K562 (cell line): ENCODE data around the gene CMTM1. TPM values are rescaled to one million over a fixed set of nuclear protein-coding genes. Genes with fewer than 3 reads are reported as not detected.
A peak's percentile ranks its signal among the peaks of the same experiment; 100 is the strongest.

ENCODE experiments used
- COPS2 ChIP-seq: fragments of 450-650 bp; conservative IDR thresholded peaks from 2 replicates; pipeline ENCODE4 v1.6.1; 2016; ENCODE audit warnings: mild to moderate bottlenecking, moderate library complexity
- GTF2F1 ChIP-seq: IDR thresholded peaks from 2 replicates; pipeline ENCODE4 v1.6.1; 2011; ENCODE audit warnings: low read depth, low read length, improper control_type of control experiment
- HES1 ChIP-seq: fragments of 450-650 bp; IDR thresholded peaks from 2 replicates; pipeline ENCODE4 v1.6.1; 2016; ENCODE audit warnings: low read depth, mild to moderate bottlenecking, moderate library complexity
- JUND ChIP-seq, 2 experiments: IDR thresholded peaks; 2 replicates in 1 of 2; 3 replicates in 1 of 2; pipeline ENCODE4 v1.6.1; 2011; ENCODE audit warnings: borderline replicate concordance in 2 of 2, low read depth in 2 of 2, low read length in 2 of 2, improper control_type of control experiment in 1 of 2, missing biosample characterization in 1 of 2, missing genetic modification characterization in 1 of 2, missing genetic modification reagents in 1 of 2
- NCOA2 ChIP-seq, 2 experiments: fragments of 450-650 bp; IDR thresholded peaks; 2 replicates each; pipeline ENCODE4 v1.6.1; 2018; ENCODE audit warnings: mild to moderate bottlenecking in 2 of 2, moderate library complexity in 1 of 2; ENCODE audit not compliant: partially characterized antibody in 2 of 2
- POLR3A ChIP-seq: IDR thresholded peaks from 2 replicates; pipeline ENCODE4 v1.6.1; 2011; ENCODE audit warnings: borderline replicate concordance, mild to moderate bottlenecking, moderate library complexity; ENCODE audit not compliant: insufficient read length, insufficient read depth; ENCODE audit errors: extremely low read depth
- PRDM10 ChIP-seq: fragments of 450-650 bp; IDR thresholded peaks from 2 replicates; pipeline ENCODE4 v1.6.1; 2018; ENCODE audit not compliant: partially characterized antibody
- REST ChIP-seq, 2 experiments: fragments of 450-650 bp; formaldehyde crosslinking in 1 of 2; IDR thresholded peaks; 2 replicates each; pipeline versions ENCODE4 v1.4.0 to v1.6.1; 2014 to 2020; ENCODE audit warnings: mild to moderate bottlenecking in 2 of 2, borderline replicate concordance in 1 of 2, low read depth in 1 of 2
- SRSF9 ChIP-seq: fragments of 200-400 bp; formaldehyde crosslinking; IDR thresholded peaks from 2 replicates; pipeline ENCODE4 v1.6.1; 2017; ENCODE audit warnings: low read depth, low read length, borderline replicate concordance
- ZBTB34 ChIP-seq: fragments of 250-450 bp; sonication (Bioruptor Pico); IDR thresholded peaks from 2 replicates; pipeline ENCODE4 v1.8.0; 2021; ENCODE audit warnings: mild to moderate bottlenecking, moderate library complexity
- polyA plus RNA-seq, 8 experiments: library from polyadenylated mRNA; depleted of rRNA in 4 of 8; stranded (reverse) in 5 of 8; unstranded in 3 of 8; fragments of >200 nt; fragmentation: Nextera tagmentation in 2 of 8; fragmentation: Illumina TruSeq in 1 of 8; extraction: Ambion mirVana in 2 of 8; extraction: Trizol in 1 of 8; gene quantifications; 2 replicates each; pipeline versions ENCODE4 v1.2.1 to v1.2.3, GENCODE V29; 2011 to 2014; ENCODE audit warnings: inconsistent platforms in 1 of 8, missing spikeins in 1 of 8
- total RNA-seq, 7 experiments: library from RNA; depleted of rRNA in 6 of 7; stranded (reverse); fragments of >200 nt in 6 of 7; fragmentation: Illumina TruSeq in 2 of 7; extraction: Trizol in 2 of 7; gene quantifications; 2 replicates each; pipeline versions ENCODE4 v1.2.1 to v1.2.3, GENCODE V29; 2011 to 2021; ENCODE audit warnings: low replicate concordance in 1 of 7

Gene CMTM1
- total and polyA plus RNA-seq, 9 of the 15 experiments (the other 6 are each of a cell fraction or from before 2014, with no cell fraction given), result 0.25 to 2.6 (median 1.1) TPM; not detected in 2

GRCh38 chr16:66552286-66553177 lies 13.7 kb upstream of the CMTM1 start, which contains the start of gene CKLF (continued):
- TF ChIP-seq REST (IDR thresholded peaks at IDR 0.05; ENCODE audit: borderline replicate concordance) (no peak), REST (CRISPR knock-in tag; IDR thresholded peaks at IDR 0.05; ENCODE audit: low read depth) (no peak; the same call in none of the 2 replicates), SRSF9 (no peak), PRDM10 (no peak), HES1 (no peak), ZBTB34 (CRISPR knock-in tag) (no peak), GTF2F1 (peak; percentile 9; the same call in 1 of the 2 replicates), NCOA2 (IDR thresholded peaks at IDR 0.05; ENCODE audit: partially characterized antibody in 2 of 2) (no peak), COPS2 (no peak), POLR3A (no peak), JUND (IDR thresholded peaks at IDR 0.05; ENCODE audit: borderline replicate concordance, low read depth, low read length) (0 out of 2 replicates have a peak, but pooled peaks have one; percentile 10), JUND (tag; IDR thresholded peaks at IDR 0.05; ENCODE audit: borderline replicate concordance, low read depth, low read length) (no peak; the same call in 2 of the 3 replicates)
